Omental fat pad (tissue), 4 donors: ENCODE results near the gene FGF1. TPM values are rescaled to one million over a fixed set of nuclear protein-coding genes. Genes with fewer than 3 reads are reported as not detected.

Experiments used
- ATAC-seq: fragments of 150-250 bp; one replicate; pipeline ENCODE4 v1.9.1; 2016; ENCODE audit warnings: mild to moderate bottlenecking, moderate library complexity; ENCODE audit not compliant: low FRiP score
- DNase-seq: peaks from one replicate; pipeline ENCODE4 v3.0.0-alpha.2; 2019; ENCODE audit warnings: low spot score
- CTCF ChIP-seq, 3 donors: fragments of 450-650 bp; IDR thresholded peaks; one replicate each; pipeline ENCODE4 v1.5.1; 2016 to 2017; ENCODE audit warnings: antibody characterized with exemption in 3 of 3, mild to moderate bottlenecking in 3 of 3, moderate library complexity in 2 of 3
- total RNA-seq, 4 donors: library from RNA; depleted of rRNA; stranded (reverse); fragments of >200 nt; gene quantifications; one replicate each; pipeline ENCODE4 v1.1.0, GENCODE V29; 2016

The FGF1 gene
- total RNA-seq, 4 donors from 2014 or later = 2.2 to 43.1 (median 34.3) TPM

DNA sequence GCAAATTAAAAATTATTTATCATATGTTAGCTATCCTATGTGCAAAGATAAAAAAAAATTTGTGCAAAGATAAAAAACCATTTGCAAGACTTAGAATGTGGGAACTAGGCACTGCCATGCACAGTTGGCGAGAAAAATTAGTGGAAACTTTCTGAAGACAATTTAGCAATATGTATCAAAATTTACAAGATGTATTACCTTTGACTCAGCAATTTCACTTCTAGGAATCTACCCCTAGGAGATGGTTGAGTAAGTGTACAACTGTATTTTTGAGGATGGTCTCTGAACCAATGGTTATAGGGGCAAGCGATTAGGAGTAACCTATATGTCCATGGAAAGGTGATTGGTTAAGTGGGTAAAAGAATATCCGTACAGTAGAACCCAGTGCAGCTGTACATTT lies 88.9 kb downstream of the FGF1 start:
- ATAC-seq (no peak), DNase-seq (no peak)
- no peak for TF ChIP-seq CTCF (IDR thresholded peaks at IDR 0.05)

DNA sequence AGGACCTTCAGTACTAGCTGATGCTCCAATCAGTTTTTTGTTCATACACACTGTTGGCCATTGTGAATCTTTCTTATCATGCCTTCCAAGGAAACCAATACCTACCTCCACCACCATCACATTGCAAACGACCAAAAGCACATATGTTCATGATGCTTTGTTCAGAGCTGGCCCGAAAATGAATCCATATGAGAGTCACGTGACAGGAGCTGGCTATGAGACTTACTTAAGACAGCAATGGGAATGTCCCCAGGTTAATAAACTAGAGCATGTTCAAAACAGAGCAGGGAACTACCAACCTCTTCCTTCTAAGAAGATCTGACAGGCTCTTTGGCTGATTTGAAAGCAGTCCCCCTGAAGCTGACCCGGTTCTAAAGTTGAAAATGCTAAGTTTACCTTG lies 93.5 kb downstream of the FGF1 start:
- no peak for TF ChIP-seq CTCF (IDR thresholded peaks at IDR 0.05)
- ATAC-seq (no peak), DNase-seq (no peak)

- TF ChIP-seq CTCF (IDR thresholded peaks at IDR 0.05) = no peak
- no peak for ATAC-seq
- no peak for DNase-seq
These were observed 95.2 kb downstream of the FGF1 start for GRCh38 chr5:142590451-142591231.

DNA sequence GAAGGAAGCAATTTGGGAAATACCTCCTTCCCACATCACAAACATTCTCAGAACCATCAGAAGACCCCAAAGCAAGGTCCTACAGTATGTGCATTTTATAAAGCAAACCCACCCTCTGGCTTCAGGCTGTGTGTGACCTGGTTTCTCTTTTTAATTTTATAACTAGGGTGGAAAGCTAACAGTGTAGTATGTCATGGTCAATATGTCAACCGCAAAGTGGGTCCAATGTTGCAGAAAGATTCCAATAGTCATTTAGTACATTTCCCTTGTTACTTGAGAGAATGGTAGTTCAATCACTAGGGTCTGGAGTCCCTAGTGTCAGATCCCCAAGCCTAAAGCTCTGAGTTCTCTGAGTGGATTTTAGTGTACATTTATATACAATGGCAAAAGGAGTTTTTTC lies 96.2 kb downstream of the FGF1 start:
- TF ChIP-seq CTCF (IDR thresholded peaks at IDR 0.05) = no peak
- ATAC-seq = no peak
- no peak for DNase-seq

DNA sequence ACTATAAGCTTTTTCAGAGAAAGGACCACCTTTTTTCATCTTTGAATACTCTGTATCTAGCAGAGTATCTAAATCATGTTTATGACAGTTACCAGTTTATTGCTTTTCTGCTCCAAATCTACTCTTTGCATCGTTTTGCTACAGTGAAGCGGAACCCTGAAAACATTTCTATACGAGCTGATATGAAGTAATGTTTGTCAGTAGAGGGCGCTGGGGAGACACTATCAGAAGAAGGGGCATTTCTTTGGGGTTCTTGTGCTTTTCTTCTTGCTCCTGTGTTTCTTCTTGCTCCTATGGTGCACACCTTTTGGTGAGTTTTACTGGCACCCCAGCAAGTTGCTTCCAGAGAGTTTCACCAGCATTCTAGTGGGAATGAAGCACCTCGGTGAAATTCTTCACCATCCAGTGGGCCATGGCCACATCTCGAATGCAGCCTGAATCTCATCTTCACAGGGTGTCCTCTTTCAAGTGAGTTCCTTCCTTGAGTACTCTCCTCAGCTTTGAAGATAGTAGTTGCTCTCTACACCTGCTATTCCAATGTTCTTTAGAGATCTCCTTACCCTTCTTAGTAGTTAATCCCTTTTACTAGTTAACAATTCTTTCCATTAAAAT lies 98.4 kb downstream of the FGF1 start:
- DNase-seq = no peak
- TF ChIP-seq CTCF (IDR thresholded peaks at IDR 0.05) = no peak
- ATAC-seq = no peak

GRCh38 chr5:142586552-142586951 lies 99.3 kb downstream of the FGF1 start:
- no peak for ATAC-seq
- TF ChIP-seq CTCF (IDR thresholded peaks at IDR 0.05) = no peak
- DNase-seq = no peak

GRCh38 chr5:142585451-142585850 lies 100.4 kb downstream of the FGF1 start:
- TF ChIP-seq CTCF (IDR thresholded peaks at IDR 0.05) = no peak
- no peak for ATAC-seq
- DNase-seq = no peak
